ENCODE results near the gene FAM222A.

FAM222A gene

DNA sequence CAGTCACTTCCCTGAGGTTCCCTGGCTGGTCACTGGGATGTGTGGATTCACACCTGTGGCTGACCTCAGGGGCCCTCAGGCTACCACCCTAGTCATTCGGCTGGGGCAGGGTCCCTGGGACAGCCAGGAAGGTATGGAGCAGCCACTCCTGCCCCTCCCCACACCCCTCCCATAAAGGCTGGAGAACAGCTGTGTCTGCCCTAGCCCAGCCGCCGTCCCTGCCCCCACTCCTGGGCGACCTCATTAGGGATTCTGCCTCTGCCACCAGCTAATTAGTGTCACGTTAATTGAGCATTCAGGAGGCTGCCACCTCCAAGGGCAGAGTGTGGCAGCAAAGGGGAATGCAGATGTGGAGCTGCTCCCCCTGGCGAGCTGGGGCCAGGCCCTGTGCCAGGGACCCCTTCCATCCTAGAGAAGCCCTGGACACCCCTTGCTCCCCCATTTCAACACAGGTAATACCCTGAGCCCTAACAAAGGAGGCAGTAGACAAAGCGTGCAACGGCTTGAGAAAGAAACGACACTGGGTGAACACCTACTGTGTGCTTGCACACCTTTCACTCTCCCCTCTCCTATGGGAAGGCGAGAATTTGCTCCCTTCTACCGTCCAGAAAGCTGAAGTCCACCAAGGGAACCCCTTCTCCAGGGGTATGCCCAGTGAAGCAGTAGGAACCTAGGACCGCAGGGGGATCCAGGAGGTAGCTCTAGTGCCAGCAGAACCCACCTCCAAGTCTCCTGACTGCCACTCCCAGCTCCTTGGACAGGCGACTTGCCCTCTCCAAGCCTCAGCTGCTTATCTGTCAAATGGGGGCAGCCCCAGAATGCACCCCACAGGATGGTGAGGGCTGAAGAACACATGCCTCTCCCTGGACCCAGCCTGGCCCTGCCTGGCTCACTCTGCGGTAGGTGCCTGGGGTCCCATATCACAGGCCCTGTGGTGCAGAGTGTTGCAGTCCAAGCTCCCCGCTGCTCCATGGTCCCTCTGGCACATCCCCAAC, 45.1 kb downstream of the FAM222A start:
- in situ Hi-C loops (cut with MboI; ENCODE audit: low sequenced_read_pairs) = no loop called here

GRCh38 chr12:109759595-109759994, 46.0 kb downstream of the FAM222A start:
- in situ Hi-C loops (cut with MboI; ENCODE audit: low sequenced_read_pairs) = no loop called here

- in situ Hi-C loops (cut with MboI; ENCODE audit: low sequenced_read_pairs) = no loop called here
Observed at GRCh38 chr12:109760031-109760929, 46.7 kb downstream of the FAM222A start.

- in situ Hi-C loops (cut with MboI; ENCODE audit: low sequenced_read_pairs) = no loop called here
Observed at GRCh38 chr12:109760930-109761921, 47.6 kb downstream of the FAM222A start.

GRCh38 chr12:109762071-109762672, 48.5 kb downstream of the FAM222A start:
- in situ Hi-C loops (cut with MboI; ENCODE audit: low sequenced_read_pairs) = no loop called here

DNA sequence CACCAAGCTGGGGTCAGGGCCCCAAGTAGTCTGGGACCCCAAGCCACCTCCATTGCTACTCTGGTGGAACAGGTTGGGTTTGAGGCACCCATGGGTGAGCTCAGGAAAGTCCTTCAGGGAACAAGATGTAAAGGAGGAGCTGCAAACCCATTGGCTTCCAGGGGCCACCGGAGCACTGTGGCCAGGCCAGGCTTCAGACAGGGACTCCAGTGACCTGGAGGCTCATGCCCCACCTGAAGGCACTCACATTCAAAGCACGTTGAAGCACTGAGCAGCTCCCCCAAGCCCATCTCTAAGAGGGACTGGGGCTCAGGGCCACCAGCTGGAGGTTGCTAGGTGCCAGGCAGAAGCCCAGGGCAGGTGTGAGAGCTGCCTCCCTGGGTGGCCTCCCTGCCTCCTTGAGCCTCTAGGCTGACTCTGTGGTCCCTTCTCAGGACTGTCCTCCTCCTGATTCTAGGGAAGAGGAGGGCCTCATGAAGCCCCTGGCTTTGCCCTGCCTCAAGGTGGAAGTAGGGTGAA, 49.1 kb downstream of the FAM222A start:
- in situ Hi-C loops (cut with MboI; ENCODE audit: low sequenced_read_pairs) = no loop called here

DNA sequence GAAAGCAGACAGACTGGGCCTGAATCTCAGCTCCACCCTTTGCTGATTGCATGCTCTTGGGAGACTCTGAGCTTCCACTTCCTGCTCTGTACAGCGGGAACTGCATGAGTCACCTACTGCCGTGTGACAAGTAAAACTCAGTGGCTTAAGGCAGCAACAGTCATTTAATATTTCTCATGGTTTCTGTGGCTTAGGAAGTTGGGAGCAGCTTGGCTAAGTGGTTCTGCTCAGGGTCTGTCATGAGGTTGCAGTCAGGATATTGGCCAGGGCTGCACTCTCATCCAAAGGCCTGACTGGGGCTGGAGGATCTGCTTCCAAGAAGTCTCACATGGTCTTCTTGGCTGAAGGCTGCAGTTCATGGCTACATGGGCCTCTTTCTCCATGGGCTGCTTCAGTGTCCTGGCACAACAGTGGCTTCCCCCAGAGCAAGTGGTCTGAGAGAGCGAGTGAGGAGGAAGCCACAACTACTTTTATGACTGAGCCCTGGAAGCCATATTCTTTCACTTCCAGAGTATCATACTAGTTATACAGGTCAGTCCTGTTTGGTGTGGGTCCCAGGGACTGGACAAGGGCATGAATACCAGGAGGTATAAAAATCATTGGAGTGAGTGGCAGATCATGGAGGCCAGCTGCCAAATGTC, 49.7 kb downstream of the FAM222A start:
- in situ Hi-C loops (cut with MboI; ENCODE audit: low sequenced_read_pairs) = no loop called here

GRCh38 chr12:109764123-109764522, 50.5 kb downstream of the FAM222A start:
- in situ Hi-C loops (cut with MboI; ENCODE audit: low sequenced_read_pairs) = no loop called here

GRCh38 chr12:109764776-109765445, 51.3 kb downstream of the FAM222A start:
- in situ Hi-C loops (cut with MboI; ENCODE audit: low sequenced_read_pairs) = no loop called here

DNA sequence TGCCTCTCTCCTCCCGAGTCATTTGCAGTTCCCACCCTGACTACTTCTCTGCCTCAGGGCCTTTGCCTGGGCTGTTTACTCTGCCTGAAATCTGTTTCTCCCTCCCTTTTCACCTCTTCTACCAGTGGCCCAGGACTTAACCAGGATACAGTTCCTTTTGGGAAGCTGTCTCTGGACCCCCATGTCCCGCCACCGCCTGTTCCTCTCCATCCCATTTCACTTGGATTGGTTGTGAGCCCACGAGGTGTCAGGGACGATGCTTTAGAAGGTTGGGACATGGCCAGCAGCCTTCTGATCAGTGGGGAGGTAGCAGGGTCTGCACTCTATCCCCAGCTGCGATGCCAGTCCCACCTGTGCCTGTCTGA, 51.8 kb downstream of the FAM222A start:
- in situ Hi-C loops (cut with MboI; ENCODE audit: low sequenced_read_pairs) = no loop called here

GRCh38 chr12:109766251-109766778, 52.7 kb downstream of the FAM222A start:
- in situ Hi-C loops (cut with MboI; ENCODE audit: low sequenced_read_pairs) = no loop called here

GRCh38 chr12:109767456-109767855, 53.8 kb downstream of the FAM222A start:
- in situ Hi-C loops (cut with MboI; ENCODE audit: low sequenced_read_pairs) = no loop called here

DNA sequence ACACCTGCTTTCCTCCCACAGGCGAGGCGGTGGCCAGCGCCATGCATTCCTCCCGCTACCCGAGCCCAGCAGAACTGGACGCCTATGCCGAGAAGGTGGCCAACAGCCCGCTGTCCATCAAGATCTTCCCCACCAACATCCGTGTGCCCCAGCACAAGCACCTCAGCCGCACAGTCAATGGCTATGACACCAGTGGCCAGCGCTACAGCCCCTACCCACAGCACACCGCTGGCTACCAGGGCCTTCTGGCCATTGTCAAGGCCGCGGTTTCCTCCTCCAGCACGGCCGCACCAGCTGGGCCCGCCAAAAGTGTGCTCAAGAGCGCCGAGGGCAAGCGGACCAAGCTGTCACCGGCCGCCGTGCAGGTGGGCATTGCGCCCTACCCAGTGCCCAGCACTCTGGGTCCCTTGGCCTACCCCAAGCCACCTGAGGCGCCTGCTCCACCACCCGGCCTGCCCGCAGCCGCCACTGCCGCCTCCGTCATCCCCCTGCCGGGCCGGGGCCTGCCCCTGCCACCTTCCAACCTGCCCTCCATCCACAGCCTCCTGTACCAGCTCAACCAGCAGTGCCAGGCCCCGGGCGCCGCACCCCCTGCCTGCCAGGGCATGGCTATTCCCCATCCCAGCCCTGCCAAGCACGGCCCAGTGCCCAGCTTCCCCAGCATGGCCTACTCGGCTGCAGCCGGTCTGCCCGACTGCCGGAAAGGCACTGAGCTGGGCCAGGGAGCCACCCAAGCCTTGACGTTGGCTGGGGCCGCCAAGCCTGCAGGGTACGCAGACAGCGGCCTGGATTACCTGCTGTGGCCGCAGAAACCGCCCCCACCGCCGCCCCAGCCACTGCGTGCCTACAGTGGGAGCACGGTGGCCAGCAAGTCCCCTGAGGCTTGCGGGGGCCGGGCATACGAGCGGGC, 54.6 kb downstream of the FAM222A start:
- in situ Hi-C loops (cut with MboI; ENCODE audit: low sequenced_read_pairs) = no loop called here

DNA sequence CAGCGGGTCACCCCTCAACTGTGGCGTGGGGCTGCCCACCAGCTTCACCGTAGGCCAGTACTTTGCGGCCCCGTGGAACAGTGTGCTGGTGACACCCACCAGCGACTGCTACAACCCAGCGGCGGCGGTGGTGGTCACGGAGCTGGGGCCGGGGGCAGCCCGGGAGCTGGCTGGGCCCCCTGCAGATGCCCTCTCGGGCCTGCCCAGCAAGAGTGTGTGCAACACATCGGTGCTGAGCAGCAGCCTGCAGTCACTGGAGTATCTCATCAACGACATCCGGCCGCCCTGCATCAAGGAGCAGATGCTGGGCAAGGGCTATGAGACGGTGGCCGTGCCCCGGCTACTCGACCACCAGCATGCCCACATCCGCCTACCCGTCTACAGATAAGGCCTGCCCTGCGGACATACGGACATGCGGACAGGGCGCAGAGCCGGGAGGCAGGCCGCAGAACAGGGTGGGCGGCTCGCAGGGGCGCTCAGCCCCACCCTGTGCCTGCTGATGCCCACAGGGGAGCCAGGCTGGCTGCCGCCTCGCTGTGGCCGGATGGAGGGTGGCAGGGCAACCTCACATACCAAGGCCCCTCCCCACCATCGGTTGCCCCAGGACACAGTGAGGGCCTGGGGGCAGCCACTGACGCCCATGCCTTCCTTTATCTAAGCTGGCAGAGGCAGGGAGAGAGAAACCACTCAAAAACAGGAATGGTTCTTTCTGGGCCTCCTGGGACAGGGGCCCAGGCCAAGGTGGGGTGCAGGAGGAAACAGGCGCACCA, 55.5 kb downstream of the FAM222A start:
- in situ Hi-C loops (cut with MboI; ENCODE audit: low sequenced_read_pairs) = no loop called here

GRCh38 chr12:109770104-109770860, 56.7 kb downstream of the FAM222A start:
- in situ Hi-C loops (cut with MboI; ENCODE audit: low sequenced_read_pairs) = loop anchor here (10.0 kb wide), 2 partner anchors 255 to 335 kb away; no protein-coding TSS in a partner anchor

Measured in HL-60/S4 (cell line).